ENCODE measurements around the gene NKG7. TPM values are rescaled to one million over a fixed set of nuclear protein-coding genes. Genes with fewer than 3 reads are reported as not detected.

NKG7 gene
- total RNA-seq, 1 experiment from 2014 or later, result not detected

GRCh38 chr19:51372021-51372648, 319 bp downstream of the NKG7 start:
- no peaks in the 10 kb centered on the region for H3K9me3 ChIP-seq (ENCODE audit: low read length)
- H3K4me3 ChIP-seq (ENCODE audit: low read length), result no peak overlapping the region
- no peak overlapping the region for H2AFZ ChIP-seq (ENCODE audit: low read length)
- intact Hi-C loops (cut with micrococcal nuclease), result no loop called here
- POLR2A ChIA-PET (ENCODE audit: unreplicated experiment), result interaction anchor here (0.7 kb wide), 1 partner anchor 1324 kb away, joined by 4 read pairs; no protein-coding TSS in a partner anchor
- DNase-seq (no peak), ATAC-seq (no peak)
- no peak overlapping the region for H3K4me2 ChIP-seq (ENCODE audit: low read length)
- no peaks in the 10 kb centered on the region for H3K79me2 ChIP-seq (ENCODE audit: low read length)
- H3F3A ChIP-seq (ENCODE audit: low read length, unreplicated experiment), result no peaks in the 10 kb centered on the region
- peaks cover 6% of the 10 kb centered on the region; the same call in 1 of the 2 replicates for H3K4me1 ChIP-seq (ENCODE audit: insufficient read depth, low read length)
- no TSS peak for BruUV-seq (replicated peaks)
- H3K9me2 ChIP-seq (replicated peaks; ENCODE audit: low read length), result no peaks in the 10 kb centered on the region
- no peaks in the 10 kb centered on the region for H3K27me3 ChIP-seq (ENCODE audit: low read length)
- CTCF ChIA-PET, result no interaction called here
- H3K36me3 ChIP-seq (ENCODE audit: low read depth, low read length), result no peaks in the 10 kb centered on the region
- no peak overlapping the region for H3K27ac ChIP-seq (ENCODE audit: low read length)
- no peak for TF ChIP-seq EZH2 (IDR thresholded peaks at IDR 0.05; ENCODE audit: low read length, unreplicated experiment)
- no peak for TF ChIP-seq CTCF (conservative IDR thresholded peaks at IDR 0.05; ENCODE audit: low read depth, low read length)
- TF ChIP-seq EZH2phosphoT487 (IDR thresholded peaks at IDR 0.05; ENCODE audit: borderline replicate concordance, low read length), result no peak
- no peak overlapping the region for H3K9ac ChIP-seq (ENCODE audit: low read length)
- no peaks in the 10 kb centered on the region for H4K20me1 ChIP-seq (ENCODE audit: low read length)

GRCh38 chr19:51371186-51371690, 1.2 kb downstream of the NKG7 start:
- Histone ChIP-seq H3K27ac (ENCODE audit: low read length) (no peak overlapping the region), H4K20me1 (ENCODE audit: low read length) (no peaks in the 10 kb centered on the region), H3K4me3 (ENCODE audit: low read length) (no peak overlapping the region), H3K4me1 (ENCODE audit: insufficient read depth, low read length) (peaks cover 6% of the 10 kb centered on the region; the same call in 1 of the 2 replicates), H2AFZ (ENCODE audit: low read length) (no peak overlapping the region), H3K36me3 (ENCODE audit: low read depth, low read length) (no peaks in the 10 kb centered on the region), H3K4me2 (ENCODE audit: low read length) (no peak overlapping the region), H3K27me3 (ENCODE audit: low read length) (no peaks in the 10 kb centered on the region), H3K9ac (ENCODE audit: low read length) (no peak overlapping the region), H3K9me2 (replicated peaks; ENCODE audit: low read length) (no peaks in the 10 kb centered on the region), H3F3A (ENCODE audit: low read length, unreplicated experiment) (no peaks in the 10 kb centered on the region), H3K79me2 (ENCODE audit: low read length) (no peaks in the 10 kb centered on the region), H3K9me3 (ENCODE audit: low read length) (no peaks in the 10 kb centered on the region)
- DNase-seq (no peak), ATAC-seq (no peak)
- TF ChIP-seq EZH2phosphoT487 (IDR thresholded peaks at IDR 0.05; ENCODE audit: borderline replicate concordance, low read length), result no peak
- no TSS peak for BruUV-seq (replicated peaks)
- intact Hi-C loops (cut with micrococcal nuclease), result no loop called here
- CTCF ChIA-PET, result no interaction called here
- POLR2A ChIA-PET (ENCODE audit: unreplicated experiment), result interaction anchor here (0.6 kb wide), 1 partner anchor 61 kb away, joined by 3 read pairs; no protein-coding TSS in a partner anchor

DNA sequence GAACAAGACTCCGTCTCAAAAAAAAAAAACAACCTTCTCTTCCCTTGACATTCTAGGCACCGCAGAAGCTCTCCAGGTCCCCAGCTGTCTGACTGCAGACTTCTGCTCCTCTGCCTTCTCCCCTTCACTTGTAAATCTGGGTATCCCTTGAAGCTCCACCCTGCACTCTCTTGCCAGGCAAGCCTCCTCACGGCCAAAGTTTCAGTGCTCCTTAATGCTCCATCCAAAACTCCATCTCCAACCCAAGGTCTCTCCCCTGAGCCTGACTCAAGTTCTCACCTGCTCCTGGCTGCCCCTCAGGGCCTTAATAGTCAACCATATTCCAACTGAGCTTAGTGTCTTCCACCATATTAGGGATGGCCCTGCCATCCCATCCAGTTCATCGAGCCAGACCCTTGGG, 2.2 kb downstream of the NKG7 start:
- TF ChIP-seq EZH2 (IDR thresholded peaks at IDR 0.05; ENCODE audit: low read length, unreplicated experiment), result no peak
- no peak for TF ChIP-seq EZH2phosphoT487 (IDR thresholded peaks at IDR 0.05; ENCODE audit: borderline replicate concordance, low read length)
- no peak for TF ChIP-seq CTCF (conservative IDR thresholded peaks at IDR 0.05; ENCODE audit: low read depth, low read length)
- intact Hi-C loops (cut with micrococcal nuclease), result no loop called here
- H3K9ac ChIP-seq (ENCODE audit: low read length), result no peak overlapping the region
- no peaks in the 10 kb centered on the region for H3K9me3 ChIP-seq (ENCODE audit: low read length)
- DNase-seq (no peak), ATAC-seq (no peak)
- no peaks in the 10 kb centered on the region for H4K20me1 ChIP-seq (ENCODE audit: low read length)
- no peak overlapping the region for H3K4me3 ChIP-seq (ENCODE audit: low read length)
- H3F3A ChIP-seq (ENCODE audit: low read length, unreplicated experiment), result no peaks in the 10 kb centered on the region
- BruUV-seq (replicated peaks), result no TSS peak
- H3K4me1 ChIP-seq (ENCODE audit: insufficient read depth, low read length), result peaks cover 13% of the 10 kb centered on the region
- no peak overlapping the region for H3K4me2 ChIP-seq (ENCODE audit: low read length)
- H3K9me2 ChIP-seq (replicated peaks; ENCODE audit: low read length), result no peaks in the 10 kb centered on the region
- no peak overlapping the region for H2AFZ ChIP-seq (ENCODE audit: low read length)
- ChIA-PET CTCF (no interaction called here), POLR2A (ENCODE audit: unreplicated experiment) (interaction anchor here (0.6 kb wide), 1 partner anchor 62 kb away, joined by 3 read pairs; no protein-coding TSS in a partner anchor)
- no peak overlapping the region for H3K27ac ChIP-seq (ENCODE audit: low read length)
- peaks cover 9% of the 10 kb centered on the region for H3K79me2 ChIP-seq (ENCODE audit: low read length)
- H3K36me3 ChIP-seq (ENCODE audit: low read depth, low read length), result no peaks in the 10 kb centered on the region
- H3K27me3 ChIP-seq (ENCODE audit: low read length), result no peaks in the 10 kb centered on the region

All from PC-3 (cell line).